HepG2 (cell line): ENCODE data around the gene ACADVL. TPM values are rescaled to one million over a fixed set of nuclear protein-coding genes. Genes with fewer than 3 reads are reported as not detected.

Experiments used
- ATRX ChIP-seq: sonication (generic); formaldehyde crosslinking; IDR thresholded peaks from 2 replicates; pipeline ENCODE4 v1.4.0; 2020; ENCODE audit warnings: missing genetic modification reagents, borderline replicate concordance
- BCL6 ChIP-seq: IDR thresholded peaks from 2 replicates; pipeline ENCODE4 v1.6.1; 2016; ENCODE audit warnings: missing genetic modification reagents, missing compliant biosample characterization
- CBX2 ChIP-seq, 2 experiments: fragments of 200-600 bp in 1 of 2; sonication (generic); formaldehyde crosslinking in 1 of 2; IDR thresholded peaks; 2 replicates each; pipeline versions ENCODE4 v1.7.0 to v1.8.1; 2018 to 2022; ENCODE audit warnings: low read depth in 2 of 2, low read length in 1 of 2, mild to moderate bottlenecking in 1 of 2, missing genetic modification reagents in 1 of 2
- HNRNPL ChIP-seq: fragments of 200-400 bp; formaldehyde crosslinking; IDR thresholded peaks from 2 replicates; pipeline ENCODE4 v1.6.1; 2017; ENCODE audit warnings: mild to moderate bottlenecking, low read depth, low read length
- KAT2B ChIP-seq: fragments of 150-350 bp; IDR thresholded peaks from 2 replicates; pipeline ENCODE4 v1.6.1; 2014; ENCODE audit warnings: low read depth, low read length, borderline replicate concordance
- KAT8 ChIP-seq: IDR thresholded peaks from 2 replicates; pipeline ENCODE4 v1.6.1; 2016; ENCODE audit warnings: missing genetic modification reagents, missing compliant biosample characterization
- MYNN ChIP-seq: sonication (generic); formaldehyde crosslinking; IDR thresholded peaks from 2 replicates; pipeline ENCODE4 v1.4.0; 2020; ENCODE audit warnings: mild to moderate bottlenecking, low read depth, missing genetic modification reagents
- NFRKB ChIP-seq: fragments of 450-650 bp; IDR thresholded peaks from 2 replicates; pipeline ENCODE4 v1.6.1; 2017
- NFYB ChIP-seq: sonication (generic); formaldehyde crosslinking; IDR thresholded peaks from 2 replicates; pipeline ENCODE4 v1.4.0; 2020; ENCODE audit warnings: missing genetic modification reagents
- POLR2AphosphoS5 ChIP-seq: IDR thresholded peaks from 2 replicates; pipeline ENCODE4 v1.6.1; 2012; ENCODE audit warnings: low read depth, low read length
- SAFB2 ChIP-seq: sonication (generic); formaldehyde crosslinking; IDR thresholded peaks from 2 replicates; pipeline ENCODE4 v1.5.1; 2020; ENCODE audit warnings: missing genetic modification reagents, low read depth, mild to moderate bottlenecking, borderline replicate concordance
- SRY ChIP-seq: sonication (generic); formaldehyde crosslinking; IDR thresholded peaks from 2 replicates; pipeline ENCODE4 v1.8.0; 2022; ENCODE audit warnings: mild to moderate bottlenecking, missing genetic modification reagents
- TCF7 ChIP-seq: sonication (generic); IDR thresholded peaks from 2 replicates; pipeline ENCODE4 v1.6.1; 2016; ENCODE audit warnings: antibody characterized with exemption, low read depth
- ZNF24 ChIP-seq: fragments of 450-650 bp; IDR thresholded peaks from 2 replicates; pipeline ENCODE4 v1.6.1; 2017; ENCODE audit warnings: antibody characterized with exemption, mild to moderate bottlenecking
- ZNF431 ChIP-seq: sonication (generic); formaldehyde crosslinking; IDR thresholded peaks from 2 replicates; pipeline ENCODE4 v1.9.0; 2022; ENCODE audit warnings: missing genetic modification reagents, low read depth, mild to moderate bottlenecking, borderline replicate concordance
- ZSCAN25 ChIP-seq: sonication (generic); formaldehyde crosslinking; IDR thresholded peaks from 2 replicates; pipeline ENCODE4 v1.8.0; 2022; ENCODE audit warnings: mild to moderate bottlenecking, missing genetic modification reagents
- polyA plus RNA-seq, 8 experiments: library from polyadenylated mRNA; depleted of rRNA in 3 of 8; stranded (reverse) in 7 of 8; unstranded in 1 of 8; fragments of >200 nt; fragmentation: Illumina TruSeq in 4 of 8; extraction: Trizol in 4 of 8; gene quantifications; 2 replicates each; pipeline versions ENCODE4 v1.2.1 to v1.2.3, GENCODE V29; 2011 to 2016; ENCODE audit warnings: low read depth in 4 of 8, missing spikeins in 1 of 8, mixed read lengths in 1 of 8; ENCODE audit not compliant: insufficient read depth in 1 of 8
- total RNA-seq, 5 experiments: library from RNA; depleted of rRNA; stranded (reverse); fragments of >200 nt; fragmentation: Illumina TruSeq; extraction: Trizol; gene quantifications; 2 replicates each; pipeline ENCODE4 v1.2.3, GENCODE V29; 2016; ENCODE audit warnings: low read depth in 1 of 5
- TF ChIP-seq, protein P1 (sequence below): sonication (generic); formaldehyde crosslinking; IDR thresholded peaks from 2 replicates; pipeline ENCODE4 v1.5.1; 2020; ENCODE audit warnings: missing genetic modification reagents, mild to moderate bottlenecking, borderline replicate concordance
- TF ChIP-seq, protein P2 (sequence below): sonication (generic); formaldehyde crosslinking; IDR thresholded peaks from 2 replicates; pipeline ENCODE4 v1.8.0; 2023; ENCODE audit warnings: mild to moderate bottlenecking, missing genetic modification reagents
- TF ChIP-seq, protein P3 (sequence below): sonication (generic); formaldehyde crosslinking; IDR thresholded peaks from 2 replicates; pipeline ENCODE4 v1.8.0; 2022; ENCODE audit warnings: mild to moderate bottlenecking, missing genetic modification reagents, moderate library complexity
- TF ChIP-seq, protein P4 (sequence below): sonication (generic); formaldehyde crosslinking; IDR thresholded peaks from 2 replicates; pipeline ENCODE4 v1.5.0; 2020; ENCODE audit warnings: missing genetic modification reagents
- TF ChIP-seq, protein P5 (sequence below): sonication (generic); formaldehyde crosslinking; IDR thresholded peaks from 2 replicates; pipeline ENCODE4 v1.4.0; 2020; ENCODE audit warnings: missing genetic modification reagents, mild to moderate bottlenecking, borderline replicate concordance
- TF ChIP-seq, protein P6 (sequence below): sonication (generic); formaldehyde crosslinking; IDR thresholded peaks from 2 replicates; pipeline ENCODE4 v1.4.0; 2020; ENCODE audit warnings: missing genetic modification reagents

The ACADVL gene
- total and polyA plus RNA-seq, 2 of the 13 experiments (the other 11 are each of a cell fraction or from before 2014, with no cell fraction given) = 219 to 412 TPM

DNA sequence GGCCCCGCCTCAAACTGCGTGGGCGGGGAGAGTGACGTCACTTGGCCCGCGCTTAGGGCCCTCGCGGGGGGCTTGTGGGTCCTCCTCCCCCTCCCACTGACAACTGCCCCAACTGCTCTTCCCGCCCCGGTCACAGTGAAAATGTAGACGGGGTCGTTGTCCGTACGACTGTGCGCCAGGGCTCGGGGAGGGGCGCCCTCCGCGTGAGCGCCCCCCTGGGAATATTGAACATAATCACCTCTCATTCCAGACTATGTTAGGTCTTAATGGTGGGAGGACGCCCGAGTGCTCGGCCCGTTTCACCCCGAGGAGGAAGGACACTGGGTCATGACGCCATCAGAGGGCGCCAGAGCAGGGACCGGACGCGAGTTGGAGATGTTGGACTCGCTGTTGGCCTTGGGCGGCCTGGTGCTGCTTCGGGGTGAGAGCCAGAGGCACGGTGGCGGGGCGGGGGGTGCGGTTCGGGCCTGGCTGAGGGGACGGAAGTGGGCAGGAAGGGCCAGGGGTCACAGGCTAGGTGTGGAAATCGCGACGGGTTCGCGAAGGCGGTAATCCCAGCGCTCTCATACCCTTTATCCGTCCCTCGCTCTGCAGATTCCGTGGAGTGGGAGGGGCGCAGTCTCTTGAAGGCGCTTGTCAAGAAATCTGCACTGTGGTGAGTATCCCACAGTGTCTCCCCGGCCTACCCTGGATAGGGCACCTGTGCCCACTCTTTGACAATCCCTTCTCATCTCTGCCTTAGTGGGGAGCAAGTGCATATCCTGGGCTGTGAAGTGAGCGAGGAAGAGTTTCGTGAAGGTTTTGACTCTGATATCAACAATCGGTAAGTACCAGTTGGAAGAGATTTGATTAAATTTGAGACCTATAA lies 32.7 kb downstream of the ACADVL start, which contains the start of gene ELP5 (continued):
- TF ChIP-seq, protein P1, sequence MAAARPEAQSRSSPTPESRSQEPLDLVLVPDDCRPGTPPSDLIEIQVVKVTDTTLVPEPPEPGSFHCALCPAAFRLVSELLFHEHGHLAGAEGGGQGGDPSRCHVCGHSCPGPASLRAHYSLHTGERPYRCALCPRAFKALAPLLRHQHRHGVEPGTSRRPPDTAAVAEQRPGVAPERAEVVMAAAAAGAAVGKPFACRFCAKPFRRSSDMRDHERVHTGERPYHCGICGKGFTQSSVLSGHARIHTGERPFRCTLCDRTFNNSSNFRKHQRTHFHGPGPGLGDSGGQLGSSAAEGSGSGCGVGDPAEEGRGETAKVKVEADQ = no peak
- TF ChIP-seq, protein P2, sequence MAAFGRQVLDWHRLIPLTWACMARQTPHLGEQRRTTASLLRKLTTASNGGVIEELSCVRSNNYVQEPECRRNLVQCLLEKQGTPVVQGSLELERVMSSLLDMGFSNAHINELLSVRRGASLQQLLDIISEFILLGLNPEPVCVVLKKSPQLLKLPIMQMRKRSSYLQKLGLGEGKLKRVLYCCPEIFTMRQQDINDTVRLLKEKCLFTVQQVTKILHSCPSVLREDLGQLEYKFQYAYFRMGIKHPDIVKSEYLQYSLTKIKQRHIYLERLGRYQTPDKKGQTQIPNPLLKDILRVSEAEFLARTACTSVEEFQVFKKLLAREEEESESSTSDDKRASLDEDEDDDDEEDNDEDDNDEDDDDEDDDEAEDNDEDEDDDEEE (CRISPR knock-in tag) = no peak; the same call in 1 of the 2 replicates
- TF ChIP-seq, protein P3, sequence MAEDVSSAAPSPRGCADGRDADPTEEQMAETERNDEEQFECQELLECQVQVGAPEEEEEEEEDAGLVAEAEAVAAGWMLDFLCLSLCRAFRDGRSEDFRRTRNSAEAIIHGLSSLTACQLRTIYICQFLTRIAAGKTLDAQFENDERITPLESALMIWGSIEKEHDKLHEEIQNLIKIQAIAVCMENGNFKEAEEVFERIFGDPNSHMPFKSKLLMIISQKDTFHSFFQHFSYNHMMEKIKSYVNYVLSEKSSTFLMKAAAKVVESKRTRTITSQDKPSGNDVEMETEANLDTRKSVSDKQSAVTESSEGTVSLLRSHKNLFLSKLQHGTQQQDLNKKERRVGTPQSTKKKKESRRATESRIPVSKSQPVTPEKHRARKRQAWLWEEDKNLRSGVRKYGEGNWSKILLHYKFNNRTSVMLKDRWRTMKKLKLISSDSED = 0 out of 2 replicates have a peak, but pooled peaks have one; percentile 75
- TF ChIP-seq HNRNPL (no peak), POLR2AphosphoS5 (peak; percentile 79), ZSCAN25 (no peak), ZNF431 (CRISPR knock-in tag) (peak; percentile 81; the same call in 1 of the 2 replicates), ZNF24 (no peak), KAT2B (no peak), NFYB (CRISPR knock-in tag) (peak; percentile 35; the same call in 1 of the 2 replicates), CBX2 (IDR thresholded peaks at IDR 0.05; ENCODE audit: low read depth, low read length) (no peak), CBX2 (CRISPR knock-in tag; IDR thresholded peaks at IDR 0.05; ENCODE audit: low read depth) (no peak), ATRX (no peak), SRY (CRISPR knock-in tag) (peak; percentile 67; the same call in 1 of the 2 replicates), BCL6 (no peak), NFRKB (peak; percentile 58; the same call in 1 of the 2 replicates), TCF7 (no peak), KAT8 (CRISPR knock-in tag) (peak; percentile 91), SAFB2 (no peak; the same call in 1 of the 2 replicates), MYNN (CRISPR knock-in tag) (peak; percentile 65; the same call in 1 of the 2 replicates)
- TF ChIP-seq, protein P4, sequence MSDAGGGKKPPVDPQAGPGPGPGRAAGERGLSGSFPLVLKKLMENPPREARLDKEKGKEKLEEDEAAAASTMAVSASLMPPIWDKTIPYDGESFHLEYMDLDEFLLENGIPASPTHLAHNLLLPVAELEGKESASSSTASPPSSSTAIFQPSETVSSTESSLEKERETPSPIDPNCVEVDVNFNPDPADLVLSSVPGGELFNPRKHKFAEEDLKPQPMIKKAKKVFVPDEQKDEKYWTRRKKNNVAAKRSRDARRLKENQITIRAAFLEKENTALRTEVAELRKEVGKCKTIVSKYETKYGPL (CRISPR knock-in tag) = no peak
- TF ChIP-seq, protein P5, sequence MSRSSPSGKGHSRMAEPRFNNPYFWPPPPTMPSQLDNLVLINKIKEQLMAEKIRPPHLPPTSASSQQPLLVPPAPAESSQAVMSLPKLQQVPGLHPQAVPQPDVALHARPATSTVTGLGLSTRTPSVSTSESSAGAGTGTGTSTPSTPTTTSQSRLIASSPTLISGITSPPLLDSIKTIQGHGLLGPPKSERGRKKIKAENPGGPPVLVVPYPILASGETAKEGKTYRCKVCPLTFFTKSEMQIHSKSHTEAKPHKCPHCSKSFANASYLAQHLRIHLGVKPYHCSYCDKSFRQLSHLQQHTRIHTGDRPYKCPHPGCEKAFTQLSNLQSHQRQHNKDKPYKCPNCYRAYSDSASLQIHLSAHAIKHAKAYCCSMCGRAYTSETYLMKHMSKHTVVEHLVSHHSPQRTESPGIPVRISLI (CRISPR knock-in tag) = no peak
- TF ChIP-seq, protein P6, sequence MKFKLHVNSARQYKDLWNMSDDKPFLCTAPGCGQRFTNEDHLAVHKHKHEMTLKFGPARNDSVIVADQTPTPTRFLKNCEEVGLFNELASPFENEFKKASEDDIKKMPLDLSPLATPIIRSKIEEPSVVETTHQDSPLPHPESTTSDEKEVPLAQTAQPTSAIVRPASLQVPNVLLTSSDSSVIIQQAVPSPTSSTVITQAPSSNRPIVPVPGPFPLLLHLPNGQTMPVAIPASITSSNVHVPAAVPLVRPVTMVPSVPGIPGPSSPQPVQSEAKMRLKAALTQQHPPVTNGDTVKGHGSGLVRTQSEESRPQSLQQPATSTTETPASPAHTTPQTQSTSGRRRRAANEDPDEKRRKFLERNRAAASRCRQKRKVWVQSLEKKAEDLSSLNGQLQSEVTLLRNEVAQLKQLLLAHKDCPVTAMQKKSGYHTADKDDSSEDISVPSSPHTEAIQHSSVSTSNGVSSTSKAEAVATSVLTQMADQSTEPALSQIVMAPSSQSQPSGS = peak; percentile 91
